GM13976 (cell line): Measurements from ENCODE around the gene RPL35.

Source experiments
- DNase-seq: peaks from one replicate; pipeline ENCODE4 v3.0.0; 2012; ENCODE audit warnings: low spot score
- in situ Hi-C: fragments of 300-500 bp; cut with MboI; formaldehyde crosslinking; loops from one replicate; pipeline ENCODE4 v1.12.0; 2022; ENCODE audit warnings: low sequenced_read_pairs, mixed read lengths, inconsistent platforms; ENCODE audit not compliant: unreplicated experiment
- TF ChIP-seq, protein P1 (sequence below): IDR thresholded peaks from 2 replicates; pipeline ENCODE4 v1.5.1; 2012; ENCODE audit warnings: borderline replicate concordance, mild to moderate bottlenecking; ENCODE audit not compliant: insufficient read depth; ENCODE audit errors: extremely low read depth, missing control alignments, control extremely low read depth

Gene RPL35

DNA sequence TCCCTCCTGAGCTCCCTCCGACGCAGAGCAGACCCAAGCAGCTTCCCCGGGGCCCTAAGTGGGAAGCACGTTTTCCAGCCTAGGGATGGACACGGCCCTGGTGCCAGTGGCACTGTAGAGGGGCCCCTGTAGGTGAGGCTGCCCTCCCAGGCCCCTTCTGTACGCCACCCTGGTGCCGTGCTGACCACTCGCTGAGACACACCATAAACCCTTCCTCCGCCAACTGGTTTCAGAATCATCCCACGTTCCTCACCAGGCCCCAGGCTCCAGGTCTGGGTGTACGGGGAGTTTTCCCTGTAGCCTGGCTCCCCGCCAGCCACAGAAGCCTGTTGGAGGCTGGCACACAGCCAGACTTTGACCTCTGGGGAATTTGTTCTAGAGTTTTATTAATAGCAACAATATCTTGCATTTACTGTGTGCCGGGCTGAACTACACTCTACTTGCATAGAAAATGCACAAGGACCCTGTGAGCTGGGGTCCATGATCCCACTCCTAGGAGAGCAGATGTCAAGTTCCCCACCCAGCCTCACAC is 26.7 kb downstream of the RPL35 start:
- TF ChIP-seq, protein P1, sequence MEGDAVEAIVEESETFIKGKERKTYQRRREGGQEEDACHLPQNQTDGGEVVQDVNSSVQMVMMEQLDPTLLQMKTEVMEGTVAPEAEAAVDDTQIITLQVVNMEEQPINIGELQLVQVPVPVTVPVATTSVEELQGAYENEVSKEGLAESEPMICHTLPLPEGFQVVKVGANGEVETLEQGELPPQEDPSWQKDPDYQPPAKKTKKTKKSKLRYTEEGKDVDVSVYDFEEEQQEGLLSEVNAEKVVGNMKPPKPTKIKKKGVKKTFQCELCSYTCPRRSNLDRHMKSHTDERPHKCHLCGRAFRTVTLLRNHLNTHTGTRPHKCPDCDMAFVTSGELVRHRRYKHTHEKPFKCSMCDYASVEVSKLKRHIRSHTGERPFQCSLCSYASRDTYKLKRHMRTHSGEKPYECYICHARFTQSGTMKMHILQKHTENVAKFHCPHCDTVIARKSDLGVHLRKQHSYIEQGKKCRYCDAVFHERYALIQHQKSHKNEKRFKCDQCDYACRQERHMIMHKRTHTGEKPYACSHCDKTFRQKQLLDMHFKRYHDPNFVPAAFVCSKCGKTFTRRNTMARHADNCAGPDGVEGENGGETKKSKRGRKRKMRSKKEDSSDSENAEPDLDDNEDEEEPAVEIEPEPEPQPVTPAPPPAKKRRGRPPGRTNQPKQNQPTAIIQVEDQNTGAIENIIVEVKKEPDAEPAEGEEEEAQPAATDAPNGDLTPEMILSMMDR: no peak
- DNase-seq: no peak
- in situ Hi-C loops: no loop called here

DNA sequence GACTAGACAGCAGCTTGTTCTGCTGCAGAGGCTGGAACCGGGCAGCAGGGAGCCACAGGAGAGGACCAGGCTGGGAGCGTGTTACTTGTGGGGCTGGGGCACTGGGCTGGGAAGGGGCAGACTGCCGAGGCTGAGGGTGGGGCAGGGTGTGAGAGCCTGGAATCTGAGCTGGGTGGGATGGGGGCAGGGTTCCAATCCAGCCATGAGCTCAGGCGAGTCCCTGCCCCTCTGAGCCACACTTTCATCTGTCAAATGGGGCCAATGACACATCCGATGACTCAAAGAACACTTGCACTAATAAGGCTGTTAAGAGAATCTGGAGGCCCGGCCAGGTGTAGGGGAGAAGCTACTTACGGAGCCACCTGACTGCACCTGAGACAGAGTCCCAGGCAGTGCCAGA is 27.2 kb downstream of the RPL35 start:
- no peak for DNase-seq
- TF ChIP-seq, protein P1: no peak
- in situ Hi-C loops: no loop called here

DNA sequence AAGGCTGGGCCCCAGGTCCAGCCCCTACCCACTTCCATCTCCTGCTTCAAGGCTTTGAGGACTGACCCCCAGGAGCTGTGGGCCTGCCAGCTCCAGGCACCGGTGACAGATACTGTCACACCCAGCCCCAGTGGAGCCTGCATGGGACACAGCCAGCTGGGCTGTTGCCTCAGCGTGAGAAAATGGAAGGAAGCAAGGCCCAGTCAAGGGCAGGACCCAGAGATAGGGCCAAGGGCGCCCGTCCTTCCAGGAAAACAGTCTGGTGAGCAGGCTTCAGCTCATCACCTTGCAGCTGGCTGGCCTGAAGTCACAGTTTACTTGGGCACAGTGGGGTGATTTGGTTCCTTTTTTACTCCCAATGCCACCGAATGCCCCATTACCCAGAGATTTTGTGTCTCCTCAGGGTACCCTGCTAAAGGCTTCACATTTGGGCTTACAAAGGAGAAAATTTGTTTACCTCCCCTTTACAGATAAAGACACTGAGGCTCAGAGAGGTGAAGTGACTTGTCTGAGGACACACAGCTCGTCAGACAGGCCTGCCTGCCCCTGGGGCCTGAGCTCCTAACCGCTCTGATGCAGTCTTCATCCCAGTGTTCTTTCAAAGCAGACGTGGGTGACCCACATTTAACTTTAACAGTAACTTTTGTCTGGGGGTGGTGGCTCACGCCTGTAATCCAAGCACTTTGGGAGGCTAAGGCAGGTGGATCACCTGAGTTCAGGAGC is 30.0 kb downstream of the RPL35 start:
- in situ Hi-C loops: no loop called here
- no peak for DNase-seq
- TF ChIP-seq, protein P1: no peak

DNA sequence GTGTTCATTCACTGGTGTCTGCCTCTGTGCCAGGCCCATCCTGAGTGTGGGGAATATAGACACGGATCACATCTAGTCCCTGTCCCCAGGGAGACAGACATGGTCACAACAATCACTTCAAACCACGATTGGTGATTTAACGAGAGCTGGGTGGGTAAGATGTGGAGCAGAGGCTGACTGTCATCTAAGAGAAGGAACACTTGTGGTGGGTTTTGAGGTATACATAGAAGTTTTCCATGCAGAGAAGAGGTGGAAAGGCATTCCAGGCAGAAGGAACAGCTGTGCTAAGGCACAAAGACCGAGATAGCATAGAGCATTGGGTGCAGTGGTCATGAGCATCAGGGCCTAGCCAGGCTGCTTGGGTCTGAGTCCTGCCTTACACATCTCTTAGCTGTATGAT is 31.2 kb downstream of the RPL35 start:
- in situ Hi-C loops: no loop called here
- DNase-seq: no peak
- TF ChIP-seq, protein P1: no peak

DNA sequence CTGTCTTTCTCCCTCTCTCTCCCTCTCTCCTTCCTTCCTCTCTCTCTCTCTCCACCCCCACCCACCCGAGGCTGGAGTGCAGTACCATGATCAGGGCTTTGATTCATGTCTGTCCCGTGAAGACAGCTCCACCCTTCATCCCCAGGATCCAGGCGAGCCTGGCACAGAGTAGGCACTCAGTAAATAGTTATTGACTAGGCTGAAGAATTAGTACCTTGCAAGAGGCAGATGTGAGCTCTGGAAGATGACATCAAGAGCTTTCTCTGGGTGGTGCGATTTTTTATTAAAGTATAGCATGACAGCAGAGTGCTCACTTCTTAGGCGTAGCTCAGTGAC is 32.5 kb downstream of the RPL35 start:
- DNase-seq: no peak
- TF ChIP-seq, protein P1: no peak
- in situ Hi-C loops: no loop called here

DNA sequence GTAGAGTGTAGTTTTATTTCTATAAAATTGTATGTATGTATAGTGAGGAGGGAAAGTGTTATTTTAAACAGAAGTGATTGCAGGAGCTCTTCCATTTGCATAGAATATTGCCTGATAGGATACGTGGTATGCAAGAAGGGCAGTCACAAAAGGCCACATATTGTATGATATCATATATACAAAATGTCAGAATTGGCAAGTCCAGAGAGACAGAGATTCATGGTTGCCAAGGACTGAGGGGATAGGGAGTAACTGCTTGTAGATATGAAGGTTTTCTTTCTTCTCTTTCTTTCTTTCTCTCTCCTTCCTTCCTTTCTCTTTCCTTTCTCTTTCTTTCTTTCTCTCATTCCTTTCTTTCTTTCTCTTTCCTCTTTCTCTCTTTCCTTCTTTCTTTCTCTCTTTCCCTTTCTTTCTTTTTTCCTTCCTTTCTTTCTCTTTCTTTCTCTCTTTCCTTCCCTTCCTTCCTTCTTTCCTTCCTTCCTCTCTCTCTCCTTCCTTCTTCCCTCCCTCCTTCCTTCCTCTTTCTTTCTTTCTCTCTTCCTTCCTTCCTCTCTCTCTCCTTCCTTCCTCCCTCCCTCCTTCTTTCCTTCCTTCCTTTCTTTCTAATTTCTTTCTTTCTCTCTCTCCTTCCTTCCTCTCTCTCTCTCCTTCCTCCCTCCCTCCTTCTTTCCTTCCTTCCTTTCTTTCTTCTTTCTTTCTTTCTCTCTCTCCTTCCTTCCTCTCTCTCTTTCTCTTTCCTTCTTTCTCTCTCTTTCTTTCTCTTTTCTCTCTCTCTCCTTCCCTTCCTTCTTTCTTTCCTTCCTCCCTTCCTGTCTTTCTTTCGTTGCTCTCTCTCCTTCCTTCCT is 33.0 kb downstream of the RPL35 start:
- no peak for DNase-seq
- in situ Hi-C loops: no loop called here
- TF ChIP-seq, protein P1: no peak
